ENCODE measurements around the gene EPN3. TPM values are rescaled to one million over a fixed set of nuclear protein-coding genes. Genes with fewer than 3 reads are reported as not detected.

Gene EPN3
- total RNA-seq, 1 experiment from 2014 or later, result not detected

- Histone ChIP-seq H3K4me3 (no peak overlapping the region), H3K27me3 (no peaks in the 10 kb centered on the region), H3K9me3 (no peaks in the 10 kb centered on the region), H3K36me3 (no peaks in the 10 kb centered on the region)
- no peak for DNase-seq
Measured at GRCh38 chr17:50539762-50540559, 7.4 kb downstream of the EPN3 start.

GRCh38 chr17:50540560-50541401, 8.2 kb downstream of the EPN3 start:
- Histone ChIP-seq H3K4me3 (peak overlapping the region; percentile 55; the same call in 1 of the 2 replicates), H3K9me3 (no peaks in the 10 kb centered on the region)
- DNase-seq, result no peak

GRCh38 chr17:50541402-50541715, 8.8 kb downstream of the EPN3 start:
- H3K36me3 ChIP-seq, result no peaks in the 10 kb centered on the region

More at GRCh38 chr17:50540560-50541401, 8.2 kb downstream of the EPN3 start:
- Histone ChIP-seq H3K27me3 (no peaks in the 10 kb centered on the region), H3K36me3 (no peaks in the 10 kb centered on the region)

GRCh38 chr17:50541716-50542688, 9.5 kb downstream of the EPN3 start:
- Histone ChIP-seq H3K36me3 (no peaks in the 10 kb centered on the region), H3K4me3 (peak overlapping the region; percentile 55), H3K27me3 (no peaks in the 10 kb centered on the region), H3K9me3 (no peaks in the 10 kb centered on the region)
- peak; percentile 93 for DNase-seq

More at GRCh38 chr17:50541402-50541715, 8.8 kb downstream of the EPN3 start:
- no peak for DNase-seq
- no peaks in the 10 kb centered on the region for H3K9me3 ChIP-seq
- H3K4me3 ChIP-seq, result peak overlapping the region; percentile 55
- H3K27me3 ChIP-seq, result no peaks in the 10 kb centered on the region

GRCh38 chr17:50542795-50543774, 10.6 kb downstream of the EPN3 start:
- H3K36me3 ChIP-seq, result no peaks in the 10 kb centered on the region
- H3K9me3 ChIP-seq, result no peaks in the 10 kb centered on the region
- DNase-seq, result peak; percentile 47
- no peaks in the 10 kb centered on the region for H3K27me3 ChIP-seq
- peak overlapping the region; percentile 55 for H3K4me3 ChIP-seq

DNA sequence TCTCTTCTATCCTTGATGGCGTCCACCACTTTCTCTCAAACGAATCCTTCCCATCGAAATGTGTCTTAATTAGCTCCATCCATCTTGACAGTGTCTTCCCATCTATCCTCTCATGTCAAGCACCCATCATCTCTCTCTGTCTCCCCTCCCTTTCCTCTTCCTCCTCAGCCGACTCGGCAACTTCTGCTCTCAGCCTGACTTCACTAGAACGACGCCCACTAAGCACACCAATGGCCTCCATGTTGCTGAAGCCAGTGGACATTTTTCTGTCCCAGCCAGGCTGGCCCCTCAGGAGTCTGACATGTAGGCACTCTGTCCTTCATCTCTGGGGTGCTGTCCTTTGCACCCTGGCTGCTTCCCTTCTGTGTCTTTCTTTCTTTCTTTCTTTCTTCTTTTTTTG, 12.0 kb downstream of the EPN3 start:
- H3K27me3 ChIP-seq, result no peaks in the 10 kb centered on the region
- DNase-seq, result no peak
- H3K9me3 ChIP-seq, result no peaks in the 10 kb centered on the region
- no peak overlapping the region for H3K4me3 ChIP-seq
- peaks cover 10% of the 10 kb centered on the region for H3K36me3 ChIP-seq

- H3K36me3 ChIP-seq, result peaks cover 16% of the 10 kb centered on the region
- no peak for DNase-seq
- H3K27me3 ChIP-seq, result no peaks in the 10 kb centered on the region
- no peak overlapping the region for H3K4me3 ChIP-seq
- H3K9me3 ChIP-seq, result no peaks in the 10 kb centered on the region
Measured at GRCh38 chr17:50545311-50545710, 12.8 kb downstream of the EPN3 start.

DNA sequence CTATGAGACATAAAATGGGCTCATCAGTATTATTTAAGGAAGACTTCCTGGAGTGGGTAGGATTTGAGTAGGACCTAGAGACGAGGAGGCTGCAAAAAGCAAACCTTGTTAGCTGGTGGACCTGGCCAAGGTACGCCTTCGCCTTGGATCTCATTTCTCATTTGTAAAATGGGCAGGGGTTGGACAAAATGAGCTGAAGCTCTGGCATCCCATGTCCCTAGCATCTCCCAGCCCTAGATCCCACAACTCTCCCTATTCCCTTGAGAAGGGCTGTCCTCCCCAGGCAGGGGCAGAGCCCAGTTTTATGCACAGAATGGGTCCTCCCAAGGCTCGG, 14.1 kb downstream of the EPN3 start:
- peaks cover 29% of the 10 kb centered on the region for H3K36me3 ChIP-seq
- H3K27me3 ChIP-seq, result no peaks in the 10 kb centered on the region
- peak overlapping the region; percentile 65 for H3K4me3 ChIP-seq
- no peak for DNase-seq
- no peaks in the 10 kb centered on the region for H3K9me3 ChIP-seq

- H3K4me3 ChIP-seq, result peak within 1 kb of the TSS; percentile 65
- peak; percentile 95 for DNase-seq
- no peaks in the 10 kb centered on the region for H3K27me3 ChIP-seq
- no peaks in the 10 kb centered on the region for H3K9me3 ChIP-seq
- peaks cover 31% of the 10 kb centered on the region for H3K36me3 ChIP-seq
Measured at GRCh38 chr17:50547035-50547735, 14.7 kb downstream of the EPN3 start, which contains the start of gene SPATA20. Gene SPATA20, plus strand, starts transcription at chr17:50547174. Its CDS starts 35 bp downstream, at chr17:50547209.

GRCh38 chr17:50547736-50548083, 15.2 kb downstream of the EPN3 start:
- Histone ChIP-seq H3K9me3 (no peaks in the 10 kb centered on the region), H3K36me3 (peaks cover 31% of the 10 kb centered on the region), H3K4me3 (peak overlapping the region; percentile 65), H3K27me3 (no peaks in the 10 kb centered on the region)
- DNase-seq, result peak; percentile 57

DNA sequence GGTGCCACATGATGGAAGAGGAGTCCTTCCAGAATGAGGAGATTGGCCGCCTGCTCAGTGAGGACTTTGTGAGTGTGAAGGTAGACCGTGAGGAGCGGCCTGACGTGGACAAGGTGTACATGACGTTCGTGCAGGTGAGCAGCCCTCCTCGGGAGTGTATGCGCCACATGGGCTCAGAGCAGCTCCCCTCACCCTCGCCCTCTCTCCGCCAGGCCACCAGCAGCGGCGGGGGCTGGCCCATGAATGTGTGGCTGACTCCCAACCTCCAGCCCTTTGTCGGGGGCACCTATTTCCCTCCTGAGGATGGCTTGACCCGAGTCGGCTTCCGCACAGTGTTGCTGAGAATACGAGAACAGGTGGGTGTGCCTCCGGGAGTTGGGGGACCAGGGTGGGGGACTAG, 16.3 kb downstream of the EPN3 start:
- Histone ChIP-seq H3K27me3 (no peaks in the 10 kb centered on the region), H3K4me3 (no peak overlapping the region), H3K36me3 (peaks cover 35% of the 10 kb centered on the region), H3K9me3 (no peaks in the 10 kb centered on the region)
- no peak for DNase-seq

DNA sequence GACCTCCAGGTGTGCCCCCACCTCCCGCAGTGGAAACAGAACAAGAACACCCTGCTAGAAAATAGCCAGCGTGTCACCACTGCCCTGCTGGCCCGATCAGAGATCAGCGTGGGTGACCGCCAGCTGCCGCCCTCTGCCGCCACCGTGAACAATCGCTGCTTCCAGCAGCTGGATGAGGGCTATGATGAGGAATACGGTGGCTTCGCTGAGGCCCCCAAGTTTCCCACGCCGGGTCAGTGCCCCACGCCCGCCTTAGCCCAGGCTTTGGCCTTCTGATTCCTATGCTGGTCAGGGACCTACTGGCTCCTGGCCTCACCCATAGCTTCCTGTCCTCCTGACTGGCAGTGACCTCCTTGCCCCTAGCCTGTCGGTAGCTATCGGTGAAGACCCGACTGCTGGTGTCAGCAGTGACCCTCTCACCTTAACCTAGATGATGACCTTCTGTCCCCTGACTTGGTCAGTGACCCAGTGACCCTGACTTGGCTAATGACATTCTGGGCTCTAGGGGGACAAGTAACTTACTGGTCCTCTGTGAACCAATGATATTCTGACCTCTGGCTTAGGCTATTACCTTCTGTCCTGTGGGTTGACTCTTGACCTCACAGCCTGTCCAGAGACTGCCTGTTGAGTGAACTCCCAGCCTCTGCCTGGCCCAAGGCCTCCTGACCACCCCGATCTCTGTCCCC, 16.9 kb downstream of the EPN3 start:
- Histone ChIP-seq H3K4me3 (no peak overlapping the region), H3K36me3 (peaks cover 35% of the 10 kb centered on the region), H3K27me3 (no peaks in the 10 kb centered on the region), H3K9me3 (no peaks in the 10 kb centered on the region)
- DNase-seq, result no peak

DNA sequence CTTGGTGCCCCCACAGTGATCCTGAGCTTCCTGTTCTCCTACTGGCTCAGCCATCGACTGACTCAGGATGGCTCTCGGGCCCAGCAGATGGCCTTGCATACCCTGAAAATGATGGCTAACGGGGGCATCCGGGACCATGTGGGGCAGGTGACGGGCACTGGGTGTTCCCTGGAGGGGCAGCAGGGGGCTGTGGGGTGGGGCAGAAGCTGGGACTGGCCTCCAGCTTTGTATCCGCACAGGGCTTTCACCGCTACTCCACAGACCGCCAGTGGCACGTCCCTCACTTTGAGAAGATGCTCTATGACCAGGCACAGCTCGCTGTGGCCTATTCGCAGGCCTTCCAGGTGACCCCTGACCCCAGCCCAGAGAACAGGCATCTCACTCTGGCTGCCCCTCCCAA, 17.4 kb downstream of the EPN3 start:
- no peak overlapping the region for H3K4me3 ChIP-seq
- no peak for DNase-seq
- H3K9me3 ChIP-seq, result no peaks in the 10 kb centered on the region
- H3K27me3 ChIP-seq, result no peaks in the 10 kb centered on the region
- H3K36me3 ChIP-seq, result peaks cover 35% of the 10 kb centered on the region

- Histone ChIP-seq H3K36me3 (peaks cover 39% of the 10 kb centered on the region), H3K9me3 (no peaks in the 10 kb centered on the region), H3K4me3 (no peak overlapping the region), H3K27me3 (no peaks in the 10 kb centered on the region)
- DNase-seq, result peak; percentile 57
Measured at GRCh38 chr17:50550661-50551432, 18.3 kb downstream of the EPN3 start.
